OCI-LY1 (cell line): ENCODE measurements around the gene PLCG1.

Source experiments
- EZH2 ChIP-seq: fragments of 200-600 bp; sonication (generic), shearing (Covaris generic); IDR thresholded peaks from 2 replicates; pipeline ENCODE4 v1.8.0; 2017; ENCODE audit warnings: borderline replicate concordance, mixed run types, mild to moderate bottlenecking, antibody characterized with exemption, low read length, moderate library complexity, mixed read lengths
- TF ChIP-seq, protein P1 (sequence below): fragments of 200-600 bp; sonication (generic), shearing (Covaris generic); IDR thresholded peaks from 2 replicates; pipeline ENCODE4 v1.5.1; 2017; ENCODE audit warnings: mild to moderate bottlenecking, antibody characterized with exemption, low read length, moderate library complexity, mixed read lengths

DNA sequence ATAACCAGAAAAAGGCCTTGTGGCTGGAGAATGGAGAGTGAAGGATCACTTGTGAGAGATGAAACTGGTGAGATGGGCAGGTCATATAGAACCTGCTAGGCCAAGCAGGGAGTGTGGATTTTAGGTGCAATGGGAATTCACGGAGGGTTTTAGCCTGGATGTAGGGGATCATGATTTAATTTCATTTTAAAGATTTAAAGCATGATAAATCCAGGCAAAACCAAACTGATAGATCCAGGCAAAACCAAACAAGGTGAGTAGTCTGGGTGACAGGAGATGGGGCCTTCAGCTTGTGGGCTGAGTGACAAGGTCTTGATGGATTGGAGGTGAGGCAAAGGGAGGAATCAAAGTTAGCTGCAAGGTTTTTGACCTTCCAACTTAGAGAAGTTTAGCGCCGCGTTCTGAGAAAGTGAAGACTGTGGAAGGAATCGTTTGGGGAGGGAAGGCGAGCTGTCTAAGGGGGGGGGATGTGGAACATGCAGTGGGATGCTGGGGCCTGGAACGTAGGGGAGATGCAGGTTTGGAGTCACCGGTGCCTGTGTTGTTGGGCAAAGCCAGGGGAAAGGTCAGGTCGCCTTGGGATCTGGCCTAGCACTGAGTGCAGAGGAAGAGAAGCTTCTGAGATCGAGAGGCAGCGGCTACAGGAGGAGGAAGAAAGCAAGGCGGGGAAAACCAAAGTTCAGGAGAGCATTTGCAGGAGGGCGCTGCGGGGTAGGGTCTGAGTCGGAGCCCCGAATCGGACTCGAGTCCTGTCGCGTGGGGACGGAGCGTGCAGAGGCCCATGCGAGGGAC is 1.3 kb upstream of the PLCG1 start:
- no peak for TF ChIP-seq EZH2
- TF ChIP-seq, protein P1, sequence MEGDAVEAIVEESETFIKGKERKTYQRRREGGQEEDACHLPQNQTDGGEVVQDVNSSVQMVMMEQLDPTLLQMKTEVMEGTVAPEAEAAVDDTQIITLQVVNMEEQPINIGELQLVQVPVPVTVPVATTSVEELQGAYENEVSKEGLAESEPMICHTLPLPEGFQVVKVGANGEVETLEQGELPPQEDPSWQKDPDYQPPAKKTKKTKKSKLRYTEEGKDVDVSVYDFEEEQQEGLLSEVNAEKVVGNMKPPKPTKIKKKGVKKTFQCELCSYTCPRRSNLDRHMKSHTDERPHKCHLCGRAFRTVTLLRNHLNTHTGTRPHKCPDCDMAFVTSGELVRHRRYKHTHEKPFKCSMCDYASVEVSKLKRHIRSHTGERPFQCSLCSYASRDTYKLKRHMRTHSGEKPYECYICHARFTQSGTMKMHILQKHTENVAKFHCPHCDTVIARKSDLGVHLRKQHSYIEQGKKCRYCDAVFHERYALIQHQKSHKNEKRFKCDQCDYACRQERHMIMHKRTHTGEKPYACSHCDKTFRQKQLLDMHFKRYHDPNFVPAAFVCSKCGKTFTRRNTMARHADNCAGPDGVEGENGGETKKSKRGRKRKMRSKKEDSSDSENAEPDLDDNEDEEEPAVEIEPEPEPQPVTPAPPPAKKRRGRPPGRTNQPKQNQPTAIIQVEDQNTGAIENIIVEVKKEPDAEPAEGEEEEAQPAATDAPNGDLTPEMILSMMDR: no peak
